ENCODE results near the gene DNAJB14.

DNAJB14 gene

DNA sequence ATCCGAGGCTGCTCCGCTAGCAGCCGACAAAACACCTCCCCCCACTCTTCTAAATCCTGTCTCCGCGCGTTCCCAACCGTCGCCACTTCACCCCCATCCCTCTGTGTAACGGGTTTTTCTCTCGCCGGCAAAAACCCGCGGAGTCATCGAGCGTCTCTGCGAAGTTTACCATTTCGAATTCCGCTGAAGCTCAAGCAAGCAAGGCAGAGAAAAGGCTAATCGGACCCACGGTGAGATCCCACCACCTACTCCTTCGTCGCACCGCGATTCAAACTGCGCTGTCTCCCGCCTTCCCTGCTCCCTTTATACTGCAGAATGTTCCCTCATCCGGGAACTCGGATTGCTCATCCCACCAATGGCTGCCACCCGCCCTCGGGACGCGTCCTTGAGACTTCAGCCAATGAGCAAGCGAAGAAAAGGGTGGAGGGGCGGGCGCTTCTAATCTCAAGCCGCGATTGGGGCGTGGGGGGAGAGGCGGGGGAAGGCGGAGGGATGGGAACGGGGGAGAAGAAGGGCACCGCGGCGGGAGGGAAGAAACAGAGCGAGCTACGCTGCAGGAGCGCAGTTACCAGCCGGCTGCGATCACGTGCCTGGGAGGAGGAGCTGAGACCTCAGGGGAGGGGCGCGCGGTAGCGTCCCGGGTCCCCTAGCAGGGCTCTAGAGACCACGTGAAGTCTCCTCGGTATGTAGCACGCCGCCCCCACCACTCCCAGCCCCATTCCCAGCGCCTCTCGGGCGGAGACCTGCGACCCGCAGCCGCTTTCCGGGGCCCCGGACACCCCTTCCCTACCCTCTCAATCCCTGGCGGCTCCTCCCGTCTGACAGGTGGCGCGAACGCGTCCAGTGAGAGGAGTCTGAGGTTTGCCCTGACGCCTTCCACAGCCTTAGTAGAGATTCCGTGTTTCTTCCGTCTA is 3.8 kb upstream of the DNAJB14 start, which contains the start of gene H2AZ1 (continued):
- TF ChIP-seq, protein P1, sequence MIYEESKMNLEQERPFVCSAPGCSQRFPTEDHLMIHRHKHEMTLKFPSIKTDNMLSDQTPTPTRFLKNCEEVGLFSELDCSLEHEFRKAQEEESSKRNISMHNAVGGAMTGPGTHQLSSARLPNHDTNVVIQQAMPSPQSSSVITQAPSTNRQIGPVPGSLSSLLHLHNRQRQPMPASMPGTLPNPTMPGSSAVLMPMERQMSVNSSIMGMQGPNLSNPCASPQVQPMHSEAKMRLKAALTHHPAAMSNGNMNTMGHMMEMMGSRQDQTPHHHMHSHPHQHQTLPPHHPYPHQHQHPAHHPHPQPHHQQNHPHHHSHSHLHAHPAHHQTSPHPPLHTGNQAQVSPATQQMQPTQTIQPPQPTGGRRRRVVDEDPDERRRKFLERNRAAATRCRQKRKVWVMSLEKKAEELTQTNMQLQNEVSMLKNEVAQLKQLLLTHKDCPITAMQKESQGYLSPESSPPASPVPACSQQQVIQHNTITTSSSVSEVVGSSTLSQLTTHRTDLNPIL (CRISPR knock-in tag; IDR thresholded peaks at IDR 0.05; ENCODE audit: low read depth) = no peak
- no peak for TF ChIP-seq TCF4 (CRISPR knock-in tag; IDR thresholded peaks at IDR 0.05; ENCODE audit: borderline replicate concordance)
- no peak for TF ChIP-seq ESRRG (CRISPR knock-in tag; IDR thresholded peaks at IDR 0.05)

- no peak for TF ChIP-seq RARB (CRISPR knock-in tag; IDR thresholded peaks at IDR 0.05)
Measured at GRCh38 chr4:99949034-99949998, 2.9 kb upstream of the DNAJB14 start.

DNA sequence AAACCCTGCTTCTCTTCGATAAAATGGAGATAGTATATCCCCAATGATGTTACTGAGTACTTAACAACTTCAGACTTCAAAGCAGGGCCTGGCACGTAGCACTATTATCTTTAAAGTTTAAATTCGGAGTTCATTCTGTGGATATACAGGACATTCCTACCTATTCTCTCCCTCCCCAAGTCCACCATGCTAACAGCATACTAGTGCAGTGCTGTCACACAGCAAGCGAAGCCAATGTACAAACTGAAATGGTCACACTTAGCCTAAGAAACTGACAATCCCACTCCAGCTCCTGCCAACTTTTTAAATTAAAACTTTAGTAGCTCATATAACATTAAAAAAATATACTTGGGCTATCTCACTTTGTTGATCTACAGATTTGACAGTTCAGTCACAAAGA is 1.2 kb upstream of the DNAJB14 start:
- no peak for ATAC-seq
- TF ChIP-seq ZC3H10 (CRISPR knock-in tag; IDR thresholded peaks at IDR 0.05) = no peak
- TF ChIP-seq BACH2 (CRISPR knock-in tag; IDR thresholded peaks at IDR 0.05; ENCODE audit: borderline replicate concordance) = no peak
- no peak for TF ChIP-seq TSHZ2 (CRISPR knock-in tag; IDR thresholded peaks at IDR 0.05)
- no peak for TF ChIP-seq CSRNP3 (CRISPR knock-in tag; IDR thresholded peaks at IDR 0.05)
- TF ChIP-seq ZFP3 (CRISPR knock-in tag; IDR thresholded peaks at IDR 0.05) = no peak
- no peak for TF ChIP-seq ZNF70 (CRISPR knock-in tag; IDR thresholded peaks at IDR 0.05)
- no peak for TF ChIP-seq ISL1 (CRISPR knock-in tag; IDR thresholded peaks at IDR 0.05)
- no peak for TF ChIP-seq PPARA (CRISPR knock-in tag; IDR thresholded peaks at IDR 0.05; ENCODE audit: borderline replicate concordance)
- TF ChIP-seq GLIS3 (CRISPR knock-in tag; IDR thresholded peaks at IDR 0.05) = no peak

More at GRCh38 chr4:99949034-99949998, 2.9 kb upstream of the DNAJB14 start:
- peak; percentile 48 for ATAC-seq

DNA sequence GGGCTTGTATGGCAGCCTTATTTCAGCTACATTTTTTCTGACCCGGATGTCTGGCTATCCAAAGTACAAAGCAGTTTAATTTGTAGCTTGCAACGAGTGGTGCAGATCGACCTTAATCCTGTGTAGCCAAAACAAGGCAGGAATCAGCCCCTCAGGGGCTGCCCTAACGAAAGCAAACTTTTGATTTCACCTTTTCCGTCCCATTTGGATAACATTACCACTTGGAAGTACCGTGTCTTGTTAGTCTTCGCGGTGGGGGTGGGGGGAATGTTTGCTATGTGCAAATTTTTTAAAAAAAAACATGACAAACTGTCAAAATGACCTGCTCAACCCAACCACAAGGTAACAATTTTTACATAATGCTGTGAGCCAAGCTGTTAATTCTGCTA is 766 bp upstream of the DNAJB14 start:
- ATAC-seq = no peak
- TF ChIP-seq OSR1 (CRISPR knock-in tag; IDR thresholded peaks at IDR 0.05) = no peak
- no peak for TF ChIP-seq ZNF565 (CRISPR knock-in tag; conservative IDR thresholded peaks at IDR 0.05; ENCODE audit: low read depth)
- TF ChIP-seq CSRNP3 (CRISPR knock-in tag; IDR thresholded peaks at IDR 0.05) = no peak
- no peak for TF ChIP-seq ZFP3 (CRISPR knock-in tag; IDR thresholded peaks at IDR 0.05)
- no peak for TF ChIP-seq RARB (CRISPR knock-in tag; IDR thresholded peaks at IDR 0.05)
- TF ChIP-seq, protein P2, sequence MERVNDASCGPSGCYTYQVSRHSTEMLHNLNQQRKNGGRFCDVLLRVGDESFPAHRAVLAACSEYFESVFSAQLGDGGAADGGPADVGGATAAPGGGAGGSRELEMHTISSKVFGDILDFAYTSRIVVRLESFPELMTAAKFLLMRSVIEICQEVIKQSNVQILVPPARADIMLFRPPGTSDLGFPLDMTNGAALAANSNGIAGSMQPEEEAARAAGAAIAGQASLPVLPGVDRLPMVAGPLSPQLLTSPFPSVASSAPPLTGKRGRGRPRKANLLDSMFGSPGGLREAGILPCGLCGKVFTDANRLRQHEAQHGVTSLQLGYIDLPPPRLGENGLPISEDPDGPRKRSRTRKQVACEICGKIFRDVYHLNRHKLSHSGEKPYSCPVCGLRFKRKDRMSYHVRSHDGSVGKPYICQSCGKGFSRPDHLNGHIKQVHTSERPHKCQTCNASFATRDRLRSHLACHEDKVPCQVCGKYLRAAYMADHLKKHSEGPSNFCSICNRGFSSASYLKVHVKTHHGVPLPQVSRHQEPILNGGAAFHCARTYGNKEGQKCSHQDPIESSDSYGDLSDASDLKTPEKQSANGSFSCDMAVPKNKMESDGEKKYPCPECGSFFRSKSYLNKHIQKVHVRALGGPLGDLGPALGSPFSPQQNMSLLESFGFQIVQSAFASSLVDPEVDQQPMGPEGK (CRISPR knock-in tag; IDR thresholded peaks at IDR 0.05; ENCODE audit: borderline replicate concordance) = no peak
- TF ChIP-seq ZC3H10 (CRISPR knock-in tag; IDR thresholded peaks at IDR 0.05) = no peak
- TF ChIP-seq PPARA (CRISPR knock-in tag; IDR thresholded peaks at IDR 0.05; ENCODE audit: borderline replicate concordance) = no peak
- TF ChIP-seq ISL1 (CRISPR knock-in tag; IDR thresholded peaks at IDR 0.05) = no peak
- no peak for TF ChIP-seq SNAI2 (CRISPR knock-in tag; IDR thresholded peaks at IDR 0.05)
